Neural cell (in vitro differentiated cells): ENCODE measurements around the gene HSH2D. TPM values are rescaled to one million over a fixed set of nuclear protein-coding genes. Genes with fewer than 3 reads are reported as not detected.

ENCODE experiments used
- H2AFZ ChIP-seq: fragments of 200-600, 300-800 bp; sonication (generic), shearing (Covaris generic); 2 replicates; pipeline ENCODE4 v1.6.0; 2014; ENCODE audit warnings: low read depth, mild to moderate bottlenecking, antibody characterized with exemption, low read length, moderate library complexity
- H3F3A ChIP-seq: fragments of 200-600 bp; shearing (Covaris generic); 2 replicates; pipeline ENCODE4 v1.6.1; 2016; ENCODE audit warnings: mild to moderate bottlenecking, moderate library complexity, mixed read lengths, antibody characterized with exemption, low read length; ENCODE audit not compliant: insufficient read depth, poor library complexity, severe bottlenecking
- H3K27ac ChIP-seq: fragments of 200-600, 300-800 bp; sonication (generic), shearing (Covaris generic); 2 replicates; pipeline ENCODE4 v1.5.1; 2014; ENCODE audit warnings: mild to moderate bottlenecking, low read length, moderate library complexity
- H3K27me3 ChIP-seq: fragments of 300-800, 200-600 bp; sonication (generic), shearing (Covaris generic); 2 replicates; pipeline ENCODE4 v1.6.0; 2014; ENCODE audit warnings: mild to moderate bottlenecking, low read depth, low read length, moderate library complexity; ENCODE audit not compliant: insufficient read depth
- H3K36me3 ChIP-seq: fragments of 300-800, 200-600 bp; sonication (generic), shearing (Covaris generic); 2 replicates; pipeline ENCODE4 v1.5.1; 2014; ENCODE audit warnings: mild to moderate bottlenecking, antibody characterized with exemption, low read length, moderate library complexity; ENCODE audit not compliant: insufficient read depth
- H3K4me2 ChIP-seq: fragments of 300-800, 200-600 bp; sonication (generic), shearing (Covaris generic); 2 replicates; pipeline ENCODE4 v1.6.0; 2014; ENCODE audit warnings: mild to moderate bottlenecking, low read length
- H3K4me3 ChIP-seq: fragments of 300-800, 200-600 bp; sonication (generic), shearing (Covaris generic); 2 replicates; pipeline ENCODE4 v1.5.1; 2014; ENCODE audit warnings: mild to moderate bottlenecking, low read length, moderate library complexity
- H3K79me2 ChIP-seq: fragments of 200-600 bp; shearing (Covaris generic); replicated peaks from 2 replicates; pipeline ENCODE4 v1.6.0; 2014; ENCODE audit warnings: mild to moderate bottlenecking, low read length, moderate library complexity; ENCODE audit not compliant: insufficient read depth
- H3K9ac ChIP-seq: fragments of 300-800, 200-600 bp; sonication (generic), shearing (Covaris generic); 2 replicates; pipeline ENCODE4 v1.6.1; 2016; ENCODE audit warnings: mild to moderate bottlenecking, low read length, mixed read lengths
- H3K9me2 ChIP-seq: fragments of 200-600 bp; shearing (Covaris generic); 2 replicates; pipeline ENCODE4 v1.6.1; 2016; ENCODE audit warnings: mild to moderate bottlenecking, low read length, mixed read lengths; ENCODE audit not compliant: insufficient read depth
- H3K9me3 ChIP-seq: fragments of 200-600, 300-800 bp; sonication (generic), shearing (Covaris generic); 2 replicates; pipeline ENCODE4 v1.6.1; 2016; ENCODE audit warnings: mild to moderate bottlenecking, mixed run types, low read length, moderate library complexity, mixed read lengths
- H4K20me1 ChIP-seq: fragments of 200-600 bp; shearing (Covaris generic); 2 replicates; pipeline ENCODE4 v1.6.1; 2016; ENCODE audit warnings: mild to moderate bottlenecking, mixed run types; ENCODE audit not compliant: insufficient read depth
- CTCF ChIP-seq: fragments of 450-650 bp; IDR thresholded peaks from 2 replicates; pipeline ENCODE4 v1.5.1; 2014; ENCODE audit warnings: antibody characterized with exemption, mild to moderate bottlenecking, moderate library complexity; ENCODE audit not compliant: poor library complexity, severe bottlenecking
- EP300 ChIP-seq: fragments of 450-650 bp; conservative IDR thresholded peaks from 2 replicates; pipeline ENCODE4 v1.6.1; 2014; ENCODE audit warnings: antibody characterized with exemption, mild to moderate bottlenecking, moderate library complexity; ENCODE audit not compliant: poor library complexity, severe bottlenecking
- EZH2 ChIP-seq: fragments of 200-600, 300-800 bp; shearing (Covaris generic), sonication (generic); IDR thresholded peaks from 2 replicates; pipeline ENCODE4 v1.6.1; 2014; ENCODE audit warnings: antibody characterized with exemption, low read length, borderline replicate concordance, mild to moderate bottlenecking; ENCODE audit not compliant: insufficient read depth, poor library complexity, severe bottlenecking
- MXI1 ChIP-seq: fragments of 450-650 bp; conservative IDR thresholded peaks from 2 replicates; pipeline ENCODE4 v1.6.1; 2014; ENCODE audit warnings: antibody characterized with exemption, mild to moderate bottlenecking; ENCODE audit not compliant: poor library complexity, severe bottlenecking
- POLR2AphosphoS5 ChIP-seq: IDR thresholded peaks from 2 replicates; pipeline ENCODE4 v1.6.1; 2012
- RAD21 ChIP-seq: fragments of 450-650 bp; conservative IDR thresholded peaks from 2 replicates; pipeline ENCODE4 v1.6.1; 2014; ENCODE audit warnings: antibody characterized with exemption, mild to moderate bottlenecking, moderate library complexity
- SMC3 ChIP-seq: fragments of 450-650 bp; conservative IDR thresholded peaks from 2 replicates; pipeline ENCODE4 v1.6.1; 2014; ENCODE audit warnings: antibody characterized with exemption, mild to moderate bottlenecking, moderate library complexity; ENCODE audit not compliant: poor library complexity
- TAF1 ChIP-seq: IDR thresholded peaks from 2 replicates; pipeline ENCODE4 v1.6.1; 2012; ENCODE audit warnings: low read depth
- polyA plus RNA-seq: library from polyadenylated mRNA; depleted of rRNA; stranded (reverse); fragments of >200 nt; gene quantifications from 2 replicates; pipeline ENCODE4 v1.2.3, GENCODE V29; 2014
- TF ChIP-seq, protein P1 (sequence below): IDR thresholded peaks from 2 replicates; pipeline ENCODE4 v1.6.1; 2012; ENCODE audit warnings: borderline replicate concordance

Gene HSH2D
- polyA plus RNA-seq, 1 donor from 2014 or later, result not detected

GRCh38 chr19:16206046-16206605 lies 62.6 kb downstream of the HSH2D start:
- Histone ChIP-seq H3K4me2 (no peak overlapping the region), H4K20me1 (no peaks in the 10 kb centered on the region), H3K9me2 (no peaks in the 10 kb centered on the region), H3K79me2 (peaks cover 5% of the 10 kb centered on the region), H3K9me3 (no peaks in the 10 kb centered on the region), H3K36me3 (no peaks in the 10 kb centered on the region), H3K4me3 (no peak overlapping the region), H3K27ac (no peak overlapping the region), H2AFZ (no peak overlapping the region), H3K27me3 (no peaks in the 10 kb centered on the region), H3K9ac (no peak overlapping the region), H3F3A (no peaks in the 10 kb centered on the region)
- TF ChIP-seq POLR2AphosphoS5 (no peak), EZH2 (no peak), TAF1 (no peak), EP300 (no peak), SMC3 (no peak), RAD21 (no peak), MXI1 (no peak), CTCF (no peak)
- TF ChIP-seq, protein P1, sequence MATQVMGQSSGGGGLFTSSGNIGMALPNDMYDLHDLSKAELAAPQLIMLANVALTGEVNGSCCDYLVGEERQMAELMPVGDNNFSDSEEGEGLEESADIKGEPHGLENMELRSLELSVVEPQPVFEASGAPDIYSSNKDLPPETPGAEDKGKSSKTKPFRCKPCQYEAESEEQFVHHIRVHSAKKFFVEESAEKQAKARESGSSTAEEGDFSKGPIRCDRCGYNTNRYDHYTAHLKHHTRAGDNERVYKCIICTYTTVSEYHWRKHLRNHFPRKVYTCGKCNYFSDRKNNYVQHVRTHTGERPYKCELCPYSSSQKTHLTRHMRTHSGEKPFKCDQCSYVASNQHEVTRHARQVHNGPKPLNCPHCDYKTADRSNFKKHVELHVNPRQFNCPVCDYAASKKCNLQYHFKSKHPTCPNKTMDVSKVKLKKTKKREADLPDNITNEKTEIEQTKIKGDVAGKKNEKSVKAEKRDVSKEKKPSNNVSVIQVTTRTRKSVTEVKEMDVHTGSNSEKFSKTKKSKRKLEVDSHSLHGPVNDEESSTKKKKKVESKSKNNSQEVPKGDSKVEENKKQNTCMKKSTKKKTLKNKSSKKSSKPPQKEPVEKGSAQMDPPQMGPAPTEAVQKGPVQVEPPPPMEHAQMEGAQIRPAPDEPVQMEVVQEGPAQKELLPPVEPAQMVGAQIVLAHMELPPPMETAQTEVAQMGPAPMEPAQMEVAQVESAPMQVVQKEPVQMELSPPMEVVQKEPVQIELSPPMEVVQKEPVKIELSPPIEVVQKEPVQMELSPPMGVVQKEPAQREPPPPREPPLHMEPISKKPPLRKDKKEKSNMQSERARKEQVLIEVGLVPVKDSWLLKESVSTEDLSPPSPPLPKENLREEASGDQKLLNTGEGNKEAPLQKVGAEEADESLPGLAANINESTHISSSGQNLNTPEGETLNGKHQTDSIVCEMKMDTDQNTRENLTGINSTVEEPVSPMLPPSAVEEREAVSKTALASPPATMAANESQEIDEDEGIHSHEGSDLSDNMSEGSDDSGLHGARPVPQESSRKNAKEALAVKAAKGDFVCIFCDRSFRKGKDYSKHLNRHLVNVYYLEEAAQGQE, result no peak

- no peak overlapping the region for H3K27ac ChIP-seq
- no peaks in the 10 kb centered on the region for H4K20me1 ChIP-seq
- TF ChIP-seq POLR2AphosphoS5 (no peak), EP300 (no peak), RAD21 (no peak), SMC3 (no peak), MXI1 (no peak)
- no peak overlapping the region for H2AFZ ChIP-seq
- H3K4me3 ChIP-seq, result no peak overlapping the region
- no peaks in the 10 kb centered on the region for H3K36me3 ChIP-seq
- H3K9me2 ChIP-seq, result no peaks in the 10 kb centered on the region
- H3K4me2 ChIP-seq, result no peak overlapping the region
- peaks cover 5% of the 10 kb centered on the region for H3K79me2 ChIP-seq
- no peaks in the 10 kb centered on the region for H3F3A ChIP-seq
- no peaks in the 10 kb centered on the region for H3K9me3 ChIP-seq
- H3K27me3 ChIP-seq, result no peaks in the 10 kb centered on the region
- H3K9ac ChIP-seq, result no peak overlapping the region
These were observed 63.2 kb downstream of the HSH2D start for GRCh38 chr19:16206637-16207036.
